C4-2B (cell line): ENCODE data around the gene CD68.
"Not testable (repeated sequence)": the region's sequence is repeated elsewhere in the genome, so short reads cannot be mapped to it uniquely, and the experiment has no call there.

Source experiments
- H3K27ac ChIP-seq: fragments of 450-650 bp; 2 replicates; pipeline ENCODE4 v1.5.1; 2017
- ZFX ChIP-seq: fragments of 450-650 bp; IDR thresholded peaks from 2 replicates; pipeline ENCODE4 v1.6.1; 2017
- TF ChIP-seq, protein P1 (sequence below): fragments of 450-650 bp; conservative IDR thresholded peaks from 2 replicates; pipeline ENCODE4 v1.5.1; 2017; ENCODE audit warnings: mild to moderate bottlenecking

The CD68 gene

GRCh38 chr17:7591596-7591995 is 12.2 kb downstream of the CD68 start:
- no peak overlapping the region for H3K27ac ChIP-seq
- TF ChIP-seq ZFX: no peak
- TF ChIP-seq, protein P1, sequence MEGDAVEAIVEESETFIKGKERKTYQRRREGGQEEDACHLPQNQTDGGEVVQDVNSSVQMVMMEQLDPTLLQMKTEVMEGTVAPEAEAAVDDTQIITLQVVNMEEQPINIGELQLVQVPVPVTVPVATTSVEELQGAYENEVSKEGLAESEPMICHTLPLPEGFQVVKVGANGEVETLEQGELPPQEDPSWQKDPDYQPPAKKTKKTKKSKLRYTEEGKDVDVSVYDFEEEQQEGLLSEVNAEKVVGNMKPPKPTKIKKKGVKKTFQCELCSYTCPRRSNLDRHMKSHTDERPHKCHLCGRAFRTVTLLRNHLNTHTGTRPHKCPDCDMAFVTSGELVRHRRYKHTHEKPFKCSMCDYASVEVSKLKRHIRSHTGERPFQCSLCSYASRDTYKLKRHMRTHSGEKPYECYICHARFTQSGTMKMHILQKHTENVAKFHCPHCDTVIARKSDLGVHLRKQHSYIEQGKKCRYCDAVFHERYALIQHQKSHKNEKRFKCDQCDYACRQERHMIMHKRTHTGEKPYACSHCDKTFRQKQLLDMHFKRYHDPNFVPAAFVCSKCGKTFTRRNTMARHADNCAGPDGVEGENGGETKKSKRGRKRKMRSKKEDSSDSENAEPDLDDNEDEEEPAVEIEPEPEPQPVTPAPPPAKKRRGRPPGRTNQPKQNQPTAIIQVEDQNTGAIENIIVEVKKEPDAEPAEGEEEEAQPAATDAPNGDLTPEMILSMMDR: no peak

GRCh38 chr17:7592422-7593021 is 13.1 kb downstream of the CD68 start:
- no peak for TF ChIP-seq ZFX
- TF ChIP-seq, protein P1: no peak
- no peak overlapping the region for H3K27ac ChIP-seq

DNA sequence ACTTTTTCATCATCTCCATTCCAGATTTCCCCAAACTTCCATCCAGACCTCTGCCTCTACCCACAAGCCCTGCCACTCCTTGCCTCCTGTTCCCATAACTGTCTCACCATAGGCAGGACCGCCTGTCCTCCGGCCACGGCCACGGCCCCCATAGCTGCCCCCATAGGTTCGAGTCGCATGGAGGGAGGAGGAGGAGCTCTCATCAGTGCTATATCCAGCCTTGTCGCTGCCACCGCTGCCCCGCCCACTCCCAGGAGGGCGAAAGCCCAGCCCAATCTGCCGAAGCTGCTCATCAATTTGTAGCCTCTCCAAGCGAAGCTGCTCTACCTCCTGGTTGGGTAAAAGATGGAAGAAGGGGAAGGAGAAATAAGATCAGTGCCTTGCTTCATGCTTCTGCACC is 13.9 kb downstream of the CD68 start:
- TF ChIP-seq, protein P1: no peak
- no peak for TF ChIP-seq ZFX
- no peak overlapping the region for H3K27ac ChIP-seq

- not testable (repeated sequence) for H3K27ac ChIP-seq
Observed at GRCh38 chr17:7597561-7597960, 18.1 kb downstream of the CD68 start.

DNA sequence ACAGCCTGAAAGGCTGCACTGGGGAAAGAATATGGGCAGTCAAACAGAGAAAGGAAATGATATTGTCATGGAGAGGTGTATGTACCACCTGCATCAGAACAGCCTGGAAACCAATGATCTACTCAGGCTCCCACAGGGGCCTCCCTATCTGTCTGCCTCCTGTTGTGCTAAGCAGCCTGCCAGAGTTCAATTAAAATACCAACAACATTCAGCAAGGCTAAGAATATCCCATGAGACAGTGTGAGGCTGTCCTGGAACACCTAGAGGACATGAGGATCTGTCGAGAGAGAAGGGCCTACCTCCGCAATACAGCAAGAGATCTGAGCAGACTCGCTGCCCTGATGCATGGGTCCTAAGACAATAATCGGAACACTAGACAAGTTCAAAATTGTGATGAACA is 26.8 kb downstream of the CD68 start:
- H3K27ac ChIP-seq: no peak overlapping the region
- no peak for TF ChIP-seq ZFX
- TF ChIP-seq, protein P1: no peak

GRCh38 chr17:7610641-7611040 is 31.2 kb downstream of the CD68 start:
- H3K27ac ChIP-seq: no peak overlapping the region

DNA sequence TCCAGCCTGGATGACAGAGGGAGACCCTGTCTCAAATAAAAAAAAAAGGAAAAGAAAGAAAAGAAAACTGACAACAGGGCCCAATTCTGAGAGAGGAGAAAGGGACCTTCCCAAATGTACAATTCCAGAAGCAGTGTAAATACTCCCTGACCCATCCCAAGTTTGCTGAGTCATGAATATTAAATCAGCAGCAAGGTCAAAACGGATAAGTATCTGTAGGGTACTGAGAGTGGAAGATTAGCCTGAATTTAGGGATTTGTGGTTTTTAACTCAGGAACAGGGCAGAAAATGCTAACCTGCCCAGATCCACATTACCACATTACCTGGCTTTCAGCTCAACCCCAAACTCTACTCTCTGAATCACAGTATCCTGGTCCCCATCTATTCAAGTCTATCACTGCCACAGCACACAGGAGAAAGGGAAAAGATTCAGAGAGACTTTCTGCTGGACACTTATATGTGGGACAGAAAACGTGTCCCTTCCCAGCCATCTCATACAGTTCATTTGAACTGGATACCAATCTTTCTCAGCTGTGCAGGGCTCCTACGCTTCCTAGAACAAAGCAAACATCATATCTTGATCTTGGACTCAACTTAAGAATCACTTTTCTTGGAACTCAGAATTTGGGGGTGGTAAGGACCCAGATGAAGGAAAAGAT is 32.3 kb downstream of the CD68 start:
- peak overlapping the region; percentile 13 for H3K27ac ChIP-seq
- no peak for TF ChIP-seq ZFX
- TF ChIP-seq, protein P1: no peak

More at GRCh38 chr17:7610641-7611040, 31.2 kb downstream of the CD68 start:
- no peak for TF ChIP-seq ZFX
- TF ChIP-seq, protein P1: no peak

DNA sequence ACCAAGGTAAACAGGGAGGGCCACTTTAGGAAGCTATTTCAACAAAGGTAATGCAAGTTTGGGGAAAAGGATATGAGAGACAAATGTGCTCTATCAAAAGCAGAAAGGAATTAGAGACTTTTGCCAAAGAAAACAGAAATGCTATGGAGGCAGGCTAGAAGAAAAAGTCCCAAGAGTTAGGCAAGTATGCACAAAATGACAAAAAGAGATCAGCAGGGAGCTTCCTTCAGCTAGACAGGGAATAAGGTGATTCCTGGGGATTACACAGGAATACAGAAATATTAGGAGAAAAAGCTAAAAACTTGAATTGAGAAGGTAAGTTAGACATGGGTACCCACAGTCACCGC is 32.8 kb downstream of the CD68 start:
- H3K27ac ChIP-seq: peak overlapping the region; percentile 97
- TF ChIP-seq, protein P1: no peak
- no peak for TF ChIP-seq ZFX
